Panc1 (cell line): Measurements from ENCODE around the gene GCNA. TPM values are rescaled to one million over a fixed set of nuclear protein-coding genes. Genes with fewer than 3 reads are reported as not detected.

ENCODE experiments used
- ATAC-seq: fragments of 200-7000 bp; cut with Tn5 transposase; 2 replicates; pipeline ENCODE4 v1.9.1; 2020; ENCODE audit warnings: mild to moderate bottlenecking, moderate library complexity
- BruUV-seq: library from RNA; stranded (reverse); fragments of 400-500 nt; replicated peaks from 2 replicates; lab custom pipeline; 2021; lab: Mats Ljungman, UMichigan
- CTCF ChIA-PET: fragments of 300-600 bp; sonication (Branson Sonifier 250); formaldehyde crosslinking; loops from one replicate; lab custom pipeline; 2022; ENCODE audit warnings: antibody characterized with exemption; lab: Charles Lee
- POLR2A ChIA-PET: fragments of 300-600 bp; sonication (Branson Sonifier 250); formaldehyde crosslinking; loops from one replicate; lab custom pipeline; 2022; ENCODE audit warnings: antibody characterized with exemption; lab: Charles Lee
- DNase-seq: peaks from one replicate; pipeline ENCODE4 v3.0.0-alpha.2; 2010; ENCODE audit warnings: low read depth, low spot score
- H3K27ac ChIP-seq: 2 replicates; pipeline ENCODE4 v1.5.1; 2011; ENCODE audit warnings: mild to moderate bottlenecking, low read length, inconsistent platforms
- H3K27me3 ChIP-seq: fragments of 200-500 bp; sonication (Bioruptor generic); 2 replicates; pipeline ENCODE4 v1.6.0; 2014; ENCODE audit warnings: low read length, inconsistent platforms; ENCODE audit not compliant: control insufficient read depth, insufficient read depth
- H3K36me3 ChIP-seq: fragments of 200-500 bp; sonication (Bioruptor generic); 2 replicates; pipeline ENCODE4 v1.5.1; 2014; ENCODE audit warnings: inconsistent platforms, mild to moderate bottlenecking, low read length, moderate library complexity; ENCODE audit not compliant: control insufficient read depth, insufficient read depth
- H3K4me1 ChIP-seq: 2 replicates; pipeline ENCODE4 v1.5.1; 2011; ENCODE audit warnings: inconsistent platforms, mild to moderate bottlenecking, low read length, moderate library complexity; ENCODE audit not compliant: control insufficient read depth, insufficient read depth
- H3K4me3 ChIP-seq, 2 experiments: 2 replicates each; pipeline ENCODE4 v1.5.1; 2011 to 2012; ENCODE audit warnings: low read depth in 2 of 2, low read length in 2 of 2, mild to moderate bottlenecking in 2 of 2, inconsistent platforms in 1 of 2, moderate library complexity in 1 of 2
- H3K9me3 ChIP-seq: fragments of 200-500 bp; sonication (Bioruptor generic); 2 replicates; pipeline ENCODE4 v1.5.1; 2014; ENCODE audit warnings: low read depth, mild to moderate bottlenecking, inconsistent platforms, low read length, moderate library complexity; ENCODE audit not compliant: control insufficient read depth, insufficient read depth
- POLR2AphosphoS5 ChIP-seq: IDR thresholded peaks from 2 replicates; pipeline ENCODE4 v1.6.1; 2012; ENCODE audit warnings: mild to moderate bottlenecking, low read depth, low read length, moderate library complexity
- SIN3A ChIP-seq: IDR thresholded peaks from 2 replicates; pipeline ENCODE4 v1.6.1; 2012; ENCODE audit warnings: low read depth, mild to moderate bottlenecking, low read length, moderate library complexity, borderline replicate concordance; ENCODE audit not compliant: insufficient read depth
- TCF7L2 ChIP-seq: IDR thresholded peaks from 2 replicates; pipeline ENCODE4 v1.6.1; 2011; ENCODE audit warnings: mild to moderate bottlenecking, low read depth, low read length, inconsistent platforms
- in situ Hi-C: cut with HindIII; loops from 2 replicates; pipeline ENCODE4 v1.10.0; 2016; ENCODE audit warnings: low sequenced_read_pairs, low pct_unique_long_range_greater_than_20kb
- intact Hi-C: fragments of 100-400 bp; cut with micrococcal nuclease; formaldehyde crosslinking; loops from one replicate; pipeline ENCODE4 v1.10.0; 2022; ENCODE audit not compliant: unreplicated experiment
- total RNA-seq: library from RNA; stranded (reverse); gene quantifications from one replicate; pipeline ENCODE4 v1.2.1, GENCODE V29; 2021; ENCODE audit not compliant: unreplicated experiment
- TF ChIP-seq, protein P1 (sequence below), 2 experiments: IDR thresholded peaks; 2 replicates each; pipeline ENCODE4 v1.6.1; 2011 to 2012; ENCODE audit warnings: low read depth in 2 of 2, control low read depth in 1 of 2, low read length in 1 of 2, mild to moderate bottlenecking in 1 of 2, moderate library complexity in 1 of 2; ENCODE audit not compliant: insufficient read depth in 1 of 2
- TF ChIP-seq, protein P2 (sequence below): fragments of 450-650 bp; IDR thresholded peaks from 2 replicates; pipeline ENCODE4 v1.5.1; 2017; ENCODE audit warnings: mild to moderate bottlenecking

Gene GCNA
- total RNA-seq, 1 experiment from 2014 or later = 4.0 TPM

DNA sequence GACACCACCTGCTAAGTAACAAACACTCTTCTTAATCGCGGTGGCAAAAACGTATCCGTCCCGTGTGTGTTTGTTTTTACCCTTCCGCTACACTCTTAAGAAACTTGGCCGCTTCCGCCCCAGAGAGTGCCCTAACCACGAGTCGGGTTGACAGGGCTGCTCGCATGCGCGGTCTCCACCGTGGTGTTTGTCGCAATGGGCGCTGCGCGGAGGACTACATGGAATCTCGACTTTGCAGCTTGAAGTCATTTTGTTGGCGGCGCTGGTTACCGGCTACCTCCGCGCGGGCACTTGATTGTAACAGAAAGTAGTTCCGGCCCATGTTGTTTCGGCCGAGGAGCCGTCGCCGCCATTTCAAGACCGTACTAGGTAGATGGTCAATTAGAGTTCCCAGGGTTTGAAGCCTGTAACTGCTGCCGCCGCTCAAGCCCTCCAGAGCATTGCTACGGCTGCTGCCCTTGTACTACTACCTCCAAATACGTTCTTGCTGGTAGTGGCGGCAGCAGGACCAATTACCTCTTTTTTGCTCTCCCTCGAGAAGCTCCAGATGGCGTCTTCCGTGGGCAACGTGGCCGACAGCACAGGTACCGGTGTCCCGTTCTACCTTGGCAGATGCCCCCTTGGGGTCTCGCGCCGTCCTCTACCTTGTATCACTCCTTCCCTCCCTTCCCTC is 45.3 kb upstream of the GCNA start, which contains the start of gene OGT:
Gene OGT (plus strand): TSS at position 352 of the 673 bp plus-strand sequence. CDS start 196 bp downstream, at position 548.
- Histone ChIP-seq H3K4me1 (peaks cover 8% of the 10 kb centered on the region; the same call in 1 of the 2 replicates), H3K27ac (peak within 1 kb of the TSS; percentile 89), H3K36me3 (peaks cover 2% of the 10 kb centered on the region), H3K9me3 (no peaks in the 10 kb centered on the region), H3K27me3 (no peaks in the 10 kb centered on the region), H3K4me3 (peak within 1 kb of the TSS; percentile 88 to 98)
- intact Hi-C loops = no loop called here
- TF ChIP-seq, protein P1, sequence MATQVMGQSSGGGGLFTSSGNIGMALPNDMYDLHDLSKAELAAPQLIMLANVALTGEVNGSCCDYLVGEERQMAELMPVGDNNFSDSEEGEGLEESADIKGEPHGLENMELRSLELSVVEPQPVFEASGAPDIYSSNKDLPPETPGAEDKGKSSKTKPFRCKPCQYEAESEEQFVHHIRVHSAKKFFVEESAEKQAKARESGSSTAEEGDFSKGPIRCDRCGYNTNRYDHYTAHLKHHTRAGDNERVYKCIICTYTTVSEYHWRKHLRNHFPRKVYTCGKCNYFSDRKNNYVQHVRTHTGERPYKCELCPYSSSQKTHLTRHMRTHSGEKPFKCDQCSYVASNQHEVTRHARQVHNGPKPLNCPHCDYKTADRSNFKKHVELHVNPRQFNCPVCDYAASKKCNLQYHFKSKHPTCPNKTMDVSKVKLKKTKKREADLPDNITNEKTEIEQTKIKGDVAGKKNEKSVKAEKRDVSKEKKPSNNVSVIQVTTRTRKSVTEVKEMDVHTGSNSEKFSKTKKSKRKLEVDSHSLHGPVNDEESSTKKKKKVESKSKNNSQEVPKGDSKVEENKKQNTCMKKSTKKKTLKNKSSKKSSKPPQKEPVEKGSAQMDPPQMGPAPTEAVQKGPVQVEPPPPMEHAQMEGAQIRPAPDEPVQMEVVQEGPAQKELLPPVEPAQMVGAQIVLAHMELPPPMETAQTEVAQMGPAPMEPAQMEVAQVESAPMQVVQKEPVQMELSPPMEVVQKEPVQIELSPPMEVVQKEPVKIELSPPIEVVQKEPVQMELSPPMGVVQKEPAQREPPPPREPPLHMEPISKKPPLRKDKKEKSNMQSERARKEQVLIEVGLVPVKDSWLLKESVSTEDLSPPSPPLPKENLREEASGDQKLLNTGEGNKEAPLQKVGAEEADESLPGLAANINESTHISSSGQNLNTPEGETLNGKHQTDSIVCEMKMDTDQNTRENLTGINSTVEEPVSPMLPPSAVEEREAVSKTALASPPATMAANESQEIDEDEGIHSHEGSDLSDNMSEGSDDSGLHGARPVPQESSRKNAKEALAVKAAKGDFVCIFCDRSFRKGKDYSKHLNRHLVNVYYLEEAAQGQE (IDR thresholded peaks at IDR 0.05; ENCODE audit: insufficient read depth in 1 of 2, low read depth in 2 of 2, low read length in 1 of 2) = no peak
- TF ChIP-seq TCF7L2 (peak; percentile 79), POLR2AphosphoS5 (peak; percentile 92), SIN3A (peak; percentile 92; the same call in 1 of the 2 replicates)
- TF ChIP-seq, protein P2, sequence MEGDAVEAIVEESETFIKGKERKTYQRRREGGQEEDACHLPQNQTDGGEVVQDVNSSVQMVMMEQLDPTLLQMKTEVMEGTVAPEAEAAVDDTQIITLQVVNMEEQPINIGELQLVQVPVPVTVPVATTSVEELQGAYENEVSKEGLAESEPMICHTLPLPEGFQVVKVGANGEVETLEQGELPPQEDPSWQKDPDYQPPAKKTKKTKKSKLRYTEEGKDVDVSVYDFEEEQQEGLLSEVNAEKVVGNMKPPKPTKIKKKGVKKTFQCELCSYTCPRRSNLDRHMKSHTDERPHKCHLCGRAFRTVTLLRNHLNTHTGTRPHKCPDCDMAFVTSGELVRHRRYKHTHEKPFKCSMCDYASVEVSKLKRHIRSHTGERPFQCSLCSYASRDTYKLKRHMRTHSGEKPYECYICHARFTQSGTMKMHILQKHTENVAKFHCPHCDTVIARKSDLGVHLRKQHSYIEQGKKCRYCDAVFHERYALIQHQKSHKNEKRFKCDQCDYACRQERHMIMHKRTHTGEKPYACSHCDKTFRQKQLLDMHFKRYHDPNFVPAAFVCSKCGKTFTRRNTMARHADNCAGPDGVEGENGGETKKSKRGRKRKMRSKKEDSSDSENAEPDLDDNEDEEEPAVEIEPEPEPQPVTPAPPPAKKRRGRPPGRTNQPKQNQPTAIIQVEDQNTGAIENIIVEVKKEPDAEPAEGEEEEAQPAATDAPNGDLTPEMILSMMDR = no peak
- ChIA-PET POLR2A (interaction anchor here (0.6 kb wide), 2 partner anchors 189 to 444 kb away, joined by 4 to 7 read pairs; no protein-coding TSS in a partner anchor), CTCF (no interaction called here)
- DNase-seq = peak; percentile 86
- in situ Hi-C loops = no loop called here
- BruUV-seq = no TSS peak
- ATAC-seq = peak; percentile 94

DNA sequence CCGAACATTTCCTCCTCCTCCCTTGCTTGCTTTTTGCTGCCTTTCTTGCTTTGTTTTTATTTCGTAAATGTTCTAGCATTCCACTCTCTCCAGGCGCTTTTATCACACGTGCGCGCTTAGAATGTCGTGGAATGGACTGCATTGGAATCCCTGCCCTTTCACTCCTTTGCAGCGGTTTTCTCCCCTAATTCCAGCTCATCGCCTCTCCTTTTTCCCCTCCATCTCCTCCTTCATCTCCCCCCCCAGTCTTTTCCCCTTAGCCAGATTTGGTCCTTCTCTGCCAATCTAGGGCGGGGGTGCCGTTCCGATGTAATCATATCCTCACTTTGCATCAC is 44.8 kb upstream of the GCNA start:
- H3K4me3 ChIP-seq = peak overlapping the region; percentile 88 to 98

More for the DNA sequence above, 44.8 kb upstream of the GCNA start:
- CTCF ChIA-PET = no interaction called here
- ATAC-seq (no peak; the same call in 1 of the 2 replicates), DNase-seq (no peak)
- TF ChIP-seq POLR2AphosphoS5 = no peak
- TF ChIP-seq, protein P2 = no peak
- TF ChIP-seq, protein P1 (IDR thresholded peaks at IDR 0.05; ENCODE audit: insufficient read depth in 1 of 2, low read depth in 2 of 2, low read length in 1 of 2) = no peak
- no peak for TF ChIP-seq TCF7L2
- TF ChIP-seq SIN3A = no peak
- Histone ChIP-seq H3K36me3 (peaks cover 7% of the 10 kb centered on the region), H3K4me1 (peaks cover 8% of the 10 kb centered on the region; the same call in 1 of the 2 replicates), H3K27ac (peak overlapping the region; percentile 89), H3K9me3 (no peaks in the 10 kb centered on the region), H3K27me3 (no peaks in the 10 kb centered on the region)
- in situ Hi-C loops = no loop called here
- POLR2A ChIA-PET = interaction anchor here (0.6 kb wide), 1 partner anchor 190 kb away, joined by 4 read pairs; no protein-coding TSS in a partner anchor
- BruUV-seq = no TSS peak
- intact Hi-C loops = no loop called here
